ENCODE measurements around the gene L1TD1.

DNA sequence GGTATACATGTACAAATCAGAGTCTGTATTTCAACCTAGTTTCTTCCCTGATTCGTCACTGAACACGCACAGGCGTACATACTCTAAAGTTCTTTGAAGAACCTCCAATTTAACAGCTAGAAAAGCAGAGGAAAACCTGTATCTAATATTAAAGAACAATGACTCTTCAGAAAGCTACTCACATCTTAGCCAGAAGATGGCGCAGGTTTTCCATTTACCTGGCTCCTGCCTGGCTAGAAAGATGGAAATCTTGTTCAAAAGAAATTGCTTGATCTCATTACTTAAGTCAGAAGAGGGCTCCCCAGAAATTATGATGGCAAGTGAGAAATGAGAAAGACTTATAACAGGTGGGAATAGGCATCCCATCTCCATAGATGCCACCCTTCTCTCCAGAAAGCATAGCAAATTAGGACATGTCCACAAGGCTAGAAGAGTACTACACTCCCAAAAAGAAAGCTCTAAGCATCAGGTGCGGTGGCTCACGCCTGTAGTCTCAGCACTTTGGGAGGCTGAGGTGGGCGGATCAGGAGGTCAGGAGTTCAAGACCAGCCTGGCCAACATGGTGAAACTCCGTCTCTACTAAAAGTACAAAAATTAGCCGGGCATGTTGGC, 19.0 kb upstream of the L1TD1 start:
- TF ChIP-seq HIVEP1 (CRISPR knock-in tag; IDR thresholded peaks at IDR 0.05) (no peak), PPARG (CRISPR knock-in tag; conservative IDR thresholded peaks at IDR 0.05) (no peak), POLR2A (IDR thresholded peaks at IDR 0.05; ENCODE audit: insufficient read depth in 1 of 2, low read depth in 2 of 2, low read length in 2 of 2) (no peak), JUNB (CRISPR knock-in tag; IDR thresholded peaks at IDR 0.05; ENCODE audit: borderline replicate concordance) (no peak), CTCF (CRISPR knock-in tag; IDR thresholded peaks at IDR 0.05) (peak; percentile 82), NR2F6 (IDR thresholded peaks at IDR 0.05) (no peak), NR2F6 (CRISPR knock-in tag; IDR thresholded peaks at IDR 0.05) (no peak), ZNF33A (CRISPR knock-in tag; IDR thresholded peaks at IDR 0.05; ENCODE audit: borderline replicate concordance) (no peak), EZH2 (conservative IDR thresholded peaks at IDR 0.05; ENCODE audit: low read depth, low read length) (no peak), GABPA (IDR thresholded peaks at IDR 0.05; ENCODE audit: low read depth, low read length) (no peak), GABPA (CRISPR knock-in tag; IDR thresholded peaks at IDR 0.05; ENCODE audit: low read depth) (no peak), MAFK (conservative IDR thresholded peaks at IDR 0.05 in 1 of 2, IDR thresholded peaks at IDR 0.05 in 1 of 2; ENCODE audit: low read length in 2 of 2) (no peak), REST (IDR thresholded peaks at IDR 0.05; ENCODE audit: borderline replicate concordance in 1 of 2, low read depth in 1 of 2, low read length in 2 of 2) (no peak), KAT2B (IDR thresholded peaks at IDR 0.05; ENCODE audit: borderline replicate concordance, low read depth, low read length) (no peak), MXI1 (IDR thresholded peaks at IDR 0.05; ENCODE audit: borderline replicate concordance, low read depth, low read length) (no peak)
- TF ChIP-seq, protein P1, sequence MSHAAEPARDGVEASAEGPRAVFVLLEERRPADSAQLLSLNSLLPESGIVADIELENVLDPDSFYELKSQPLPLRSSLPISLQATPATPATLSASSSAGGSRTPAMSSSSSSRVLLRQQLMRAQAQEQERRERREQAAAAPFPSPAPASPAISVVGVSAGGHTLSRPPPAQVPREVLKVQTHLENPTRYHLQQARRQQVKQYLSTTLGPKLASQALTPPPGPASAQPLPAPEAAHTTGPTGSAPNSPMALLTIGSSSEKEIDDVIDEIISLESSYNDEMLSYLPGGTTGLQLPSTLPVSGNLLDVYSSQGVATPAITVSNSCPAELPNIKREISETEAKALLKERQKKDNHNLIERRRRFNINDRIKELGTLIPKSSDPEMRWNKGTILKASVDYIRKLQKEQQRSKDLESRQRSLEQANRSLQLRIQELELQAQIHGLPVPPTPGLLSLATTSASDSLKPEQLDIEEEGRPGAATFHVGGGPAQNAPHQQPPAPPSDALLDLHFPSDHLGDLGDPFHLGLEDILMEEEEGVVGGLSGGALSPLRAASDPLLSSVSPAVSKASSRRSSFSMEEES (CRISPR knock-in tag; IDR thresholded peaks at IDR 0.05): no peak
